Measurements from ENCODE around the gene RNFT1. TPM values are rescaled to one million over a fixed set of nuclear protein-coding genes. Genes with fewer than 3 reads are reported as not detected.
"Not testable (repeated sequence)": the region's sequence is repeated elsewhere in the genome, so short reads cannot be mapped to it uniquely, and the experiment has no call there.

The RNFT1 gene
- total RNA-seq, 1 donor from 2014 or later, result 30.1 TPM

DNA sequence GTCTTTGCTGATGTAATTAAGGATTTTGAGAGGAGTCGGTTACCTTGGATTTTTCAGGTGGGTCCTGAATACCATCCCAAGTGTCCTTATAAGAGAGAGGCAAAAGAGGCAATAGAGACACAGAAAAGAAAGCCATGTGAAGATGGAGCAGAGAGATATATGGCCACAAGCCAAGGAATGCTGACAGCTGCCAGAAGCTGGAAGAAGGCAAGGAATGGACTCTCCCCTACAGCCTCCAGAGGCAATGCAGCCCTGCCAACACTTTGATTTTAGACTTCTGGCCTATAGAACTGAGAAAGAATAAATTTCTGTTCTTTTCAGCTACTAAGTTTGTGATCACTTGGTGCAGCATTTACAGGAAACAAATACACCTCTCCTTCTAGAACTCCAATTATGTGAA is 8.2 kb upstream of the RNFT1 start:
- Mint-ChIP-seq H3K4me1 (ENCODE audit: low read depth) (no peaks in the 10 kb centered on the region), H3K27me3 (peaks cover 3% of the 10 kb centered on the region)
- no peak for DNase-seq (ENCODE audit: low spot score, unreplicated experiment)

DNA sequence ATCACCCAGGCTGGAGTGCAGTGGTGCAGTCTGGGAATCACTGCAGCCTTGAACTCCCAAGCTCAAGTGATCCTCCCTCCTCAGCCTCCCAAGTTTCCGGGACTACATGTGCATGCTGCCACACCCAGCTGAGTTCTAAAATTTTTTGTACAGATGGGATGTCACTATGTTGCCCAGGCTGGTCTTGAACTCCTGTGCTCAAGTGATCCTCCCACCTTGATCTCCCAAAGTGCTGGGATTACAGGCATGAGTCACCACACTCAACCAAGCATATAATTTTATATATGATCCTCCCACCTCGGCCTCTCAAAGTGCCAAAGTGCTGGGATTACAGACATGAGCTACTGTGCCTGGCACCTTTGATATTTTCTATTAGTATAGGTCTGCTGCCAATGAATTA is 7.2 kb upstream of the RNFT1 start:
- H3K4me1 Mint-ChIP-seq (ENCODE audit: low read depth); H3K27me3 Mint-ChIP-seq; H3K9me3 Mint-ChIP-seq (ENCODE audit: low read depth); H3K36me3 Mint-ChIP-seq (ENCODE audit: insufficient read depth); DNase-seq (ENCODE audit: low spot score, unreplicated experiment); H3K4me3 Mint-ChIP-seq (ENCODE audit: low read depth); H3K27ac Mint-ChIP-seq: not testable (repeated sequence)

More for the DNA sequence above, 8.2 kb upstream of the RNFT1 start:
- Mint-ChIP-seq H3K4me3 (ENCODE audit: low read depth) (no peak overlapping the region), H3K36me3 (ENCODE audit: insufficient read depth) (no peaks in the 10 kb centered on the region), H3K27ac (no peak overlapping the region), H3K9me3 (ENCODE audit: low read depth) (no peaks in the 10 kb centered on the region)
- TF ChIP-seq, protein P1, sequence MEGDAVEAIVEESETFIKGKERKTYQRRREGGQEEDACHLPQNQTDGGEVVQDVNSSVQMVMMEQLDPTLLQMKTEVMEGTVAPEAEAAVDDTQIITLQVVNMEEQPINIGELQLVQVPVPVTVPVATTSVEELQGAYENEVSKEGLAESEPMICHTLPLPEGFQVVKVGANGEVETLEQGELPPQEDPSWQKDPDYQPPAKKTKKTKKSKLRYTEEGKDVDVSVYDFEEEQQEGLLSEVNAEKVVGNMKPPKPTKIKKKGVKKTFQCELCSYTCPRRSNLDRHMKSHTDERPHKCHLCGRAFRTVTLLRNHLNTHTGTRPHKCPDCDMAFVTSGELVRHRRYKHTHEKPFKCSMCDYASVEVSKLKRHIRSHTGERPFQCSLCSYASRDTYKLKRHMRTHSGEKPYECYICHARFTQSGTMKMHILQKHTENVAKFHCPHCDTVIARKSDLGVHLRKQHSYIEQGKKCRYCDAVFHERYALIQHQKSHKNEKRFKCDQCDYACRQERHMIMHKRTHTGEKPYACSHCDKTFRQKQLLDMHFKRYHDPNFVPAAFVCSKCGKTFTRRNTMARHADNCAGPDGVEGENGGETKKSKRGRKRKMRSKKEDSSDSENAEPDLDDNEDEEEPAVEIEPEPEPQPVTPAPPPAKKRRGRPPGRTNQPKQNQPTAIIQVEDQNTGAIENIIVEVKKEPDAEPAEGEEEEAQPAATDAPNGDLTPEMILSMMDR (IDR thresholded peaks at IDR 0.05; ENCODE audit: unreplicated experiment), result no peak

DNA sequence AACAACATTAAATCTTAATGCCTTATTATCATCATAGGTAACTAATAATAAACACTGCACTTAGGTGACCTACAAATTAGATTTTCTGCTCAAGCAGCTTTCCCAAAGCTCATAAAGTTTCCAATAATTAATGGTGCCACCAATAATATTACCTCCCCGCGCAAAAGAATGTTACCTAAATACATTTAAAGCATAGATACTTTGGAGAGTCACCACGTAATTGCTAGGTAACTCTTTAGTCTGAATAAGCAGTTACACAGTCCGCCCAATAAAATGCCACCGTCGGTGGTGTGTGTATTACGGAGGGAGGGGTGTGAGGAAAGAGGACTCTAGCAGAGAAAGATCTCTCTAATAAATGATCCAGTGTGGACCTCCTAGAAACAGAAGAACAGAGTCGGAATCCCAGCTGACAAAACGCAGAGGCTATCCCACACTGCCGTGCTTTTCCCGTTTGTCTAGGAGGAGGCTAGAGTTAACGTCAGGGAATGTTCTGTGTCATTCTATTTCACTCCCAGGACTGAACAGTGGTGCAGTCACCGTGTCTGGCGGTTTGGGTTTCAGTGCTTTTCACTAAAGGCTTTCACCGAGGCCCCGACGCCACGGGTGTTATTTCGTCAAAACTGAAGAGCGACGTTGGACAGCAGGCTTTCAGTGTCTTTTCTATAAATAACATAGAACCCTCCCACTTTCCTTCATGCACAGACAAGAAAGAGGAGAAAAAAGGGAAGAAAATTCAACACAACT is 630 bp downstream of the RNFT1 start:
- peaks cover 6% of the 10 kb centered on the region for H3K36me3 Mint-ChIP-seq (ENCODE audit: insufficient read depth)
- peaks cover 12% of the 10 kb centered on the region for H3K4me1 Mint-ChIP-seq (ENCODE audit: low read depth)
- H3K27me3 Mint-ChIP-seq, result peaks cover 6% of the 10 kb centered on the region
- no peaks in the 10 kb centered on the region for H3K9me3 Mint-ChIP-seq (ENCODE audit: low read depth)
- peak overlapping the region; percentile 92 for H3K4me3 Mint-ChIP-seq (ENCODE audit: low read depth)
- TF ChIP-seq, protein P1 (IDR thresholded peaks at IDR 0.05; ENCODE audit: unreplicated experiment), result no peak
- H3K27ac Mint-ChIP-seq, result peak overlapping the region; percentile 89
- DNase-seq (ENCODE audit: low spot score, unreplicated experiment), result no peak

DNA sequence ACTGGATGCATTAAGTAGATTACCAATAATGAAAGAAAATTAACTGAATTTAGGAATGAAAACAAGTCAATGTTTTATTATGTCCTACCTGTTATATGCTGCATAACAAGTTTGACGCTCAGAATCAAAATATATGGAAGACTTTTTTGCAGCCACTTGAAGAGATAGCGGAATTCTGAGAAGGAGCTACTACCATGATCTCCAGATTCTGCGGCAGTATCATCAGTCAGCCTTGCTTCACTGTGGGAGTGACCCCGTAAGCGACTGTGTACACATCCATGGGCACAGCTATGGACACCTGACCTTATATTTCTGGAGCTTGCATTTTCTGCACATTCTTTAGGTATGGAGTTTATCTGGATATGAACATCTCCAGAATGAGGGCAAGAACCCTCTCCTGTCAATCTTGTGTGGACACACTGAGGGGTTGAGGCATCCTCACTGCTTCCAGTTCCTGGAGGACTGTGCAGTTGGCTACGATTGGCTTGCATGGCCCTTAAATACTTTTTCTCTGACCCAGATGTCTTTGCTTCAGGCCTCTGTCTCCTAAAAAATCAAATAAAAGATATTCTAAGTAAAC is 1.7 kb downstream of the RNFT1 start:
- Mint-ChIP-seq H3K27me3 (peaks cover 3% of the 10 kb centered on the region), H3K27ac (no peak overlapping the region), H3K4me3 (ENCODE audit: low read depth) (peak overlapping the region; percentile 49), H3K9me3 (ENCODE audit: low read depth) (no peaks in the 10 kb centered on the region), H3K4me1 (ENCODE audit: low read depth) (peaks cover 12% of the 10 kb centered on the region), H3K36me3 (ENCODE audit: insufficient read depth) (peaks cover 9% of the 10 kb centered on the region)
- DNase-seq (ENCODE audit: low spot score, unreplicated experiment), result no peak
- TF ChIP-seq, protein P1 (IDR thresholded peaks at IDR 0.05; ENCODE audit: unreplicated experiment), result no peak

DNA sequence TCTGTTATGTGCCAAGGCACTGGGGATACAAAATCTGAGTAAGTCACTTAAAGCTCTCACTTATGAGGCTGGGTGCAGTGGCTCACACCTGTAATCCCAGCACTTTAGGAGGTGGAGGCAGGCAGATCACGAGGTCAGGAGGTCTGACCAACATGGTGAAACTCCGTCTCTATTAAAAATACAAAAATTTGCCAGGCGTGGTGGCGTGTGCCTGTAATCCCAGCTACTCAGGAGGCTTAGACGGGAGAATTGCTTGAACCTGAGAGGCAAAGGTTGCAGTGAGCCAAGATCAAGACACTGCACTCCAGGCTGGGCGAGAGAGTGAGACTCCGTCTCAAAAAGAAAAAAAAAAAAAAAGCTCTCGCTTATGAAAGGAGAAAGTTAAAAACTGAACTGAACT is 5.0 kb downstream of the RNFT1 start:
- DNase-seq (ENCODE audit: low spot score, unreplicated experiment); H3K27ac Mint-ChIP-seq; H3K27me3 Mint-ChIP-seq; H3K9me3 Mint-ChIP-seq (ENCODE audit: low read depth); H3K4me3 Mint-ChIP-seq (ENCODE audit: low read depth): not testable (repeated sequence)
- Mint-ChIP-seq H3K36me3 (ENCODE audit: insufficient read depth) (peaks cover 13% of the 10 kb centered on the region), H3K4me1 (ENCODE audit: low read depth) (peaks cover 10% of the 10 kb centered on the region)

DNA sequence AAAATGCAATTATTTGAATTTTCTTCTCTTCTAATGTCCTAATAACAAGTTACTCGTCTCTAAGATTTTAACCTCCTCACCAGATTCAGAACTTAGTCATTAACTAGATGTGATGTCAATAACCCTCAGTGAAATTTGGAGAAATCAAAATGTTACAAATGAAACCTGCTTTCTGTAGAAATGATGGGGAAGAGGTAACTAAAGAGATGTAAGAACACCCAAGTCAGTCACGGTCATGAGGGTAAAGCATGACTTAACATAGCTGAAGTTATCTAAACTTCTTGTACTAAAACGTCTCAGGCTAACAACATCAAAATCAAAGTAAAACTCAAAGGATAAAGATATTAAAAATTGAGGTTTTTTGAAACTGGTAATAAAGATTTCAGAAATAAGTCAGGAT is 9.7 kb downstream of the RNFT1 start:
- no peak for DNase-seq (ENCODE audit: low spot score, unreplicated experiment)
- Mint-ChIP-seq H3K36me3 (ENCODE audit: insufficient read depth) (peaks cover 16% of the 10 kb centered on the region), H3K27ac (no peak overlapping the region), H3K4me1 (ENCODE audit: low read depth) (peaks cover 3% of the 10 kb centered on the region), H3K27me3 (no peaks in the 10 kb centered on the region), H3K4me3 (ENCODE audit: low read depth) (no peak overlapping the region), H3K9me3 (ENCODE audit: low read depth) (no peaks in the 10 kb centered on the region)
- TF ChIP-seq, protein P1 (IDR thresholded peaks at IDR 0.05; ENCODE audit: unreplicated experiment), result no peak

Data from progenitor cell of endocrine pancreas (in vitro differentiated cells).